SK-N-SH treated with all-trans-retinoic acid at 6 μM for 48 hours (cell line): ENCODE data around the gene CHAF1B.

Source experiments
- ATAC-seq: fragments of 200-7000 bp; cut with Tn5 transposase; 3 replicates; pipeline ENCODE4 v1.9.1; 2020; ENCODE audit warnings: mild to moderate bottlenecking, moderate library complexity
- ARNTL ChIP-seq: fragments of 450-650 bp; formaldehyde crosslinking; IDR thresholded peaks from 2 replicates; pipeline ENCODE4 v1.5.0; 2020; ENCODE audit warnings: low read depth, mild to moderate bottlenecking, moderate library complexity, borderline replicate concordance
- BACH2 ChIP-seq: fragments of 250-450 bp; sonication (Bioruptor Pico); IDR thresholded peaks from 2 replicates; pipeline ENCODE4 v1.9.0; 2021; ENCODE audit warnings: mild to moderate bottlenecking, borderline replicate concordance
- CSDC2 ChIP-seq: fragments of 250-450 bp; sonication (Bioruptor Pico); IDR thresholded peaks from 2 replicates; pipeline ENCODE4 v1.5.0; 2020; ENCODE audit warnings: mild to moderate bottlenecking, moderate library complexity
- ESRRG ChIP-seq: fragments of 250-450 bp; sonication (Bioruptor Pico); IDR thresholded peaks from 2 replicates; pipeline ENCODE4 v1.6.1; 2021; ENCODE audit warnings: mild to moderate bottlenecking
- GLIS3 ChIP-seq: fragments of 250-450 bp; sonication (Bioruptor Pico); IDR thresholded peaks from 2 replicates; pipeline ENCODE4 v1.5.0; 2020; ENCODE audit warnings: mild to moderate bottlenecking, moderate library complexity
- ISL1 ChIP-seq: fragments of 250-450 bp; sonication (Bioruptor Pico); IDR thresholded peaks from 2 replicates; pipeline ENCODE4 v2.1.2; 2022; ENCODE audit warnings: mild to moderate bottlenecking, moderate library complexity
- RARB ChIP-seq: fragments of 250-450 bp; sonication (Bioruptor Pico); IDR thresholded peaks from 2 replicates; pipeline ENCODE4 v1.8.0; 2021; ENCODE audit warnings: mild to moderate bottlenecking, moderate library complexity
- SNAI2 ChIP-seq: fragments of 250-450 bp; sonication (Bioruptor Pico); IDR thresholded peaks from 2 replicates; pipeline ENCODE4 v1.5.0; 2020; ENCODE audit warnings: mild to moderate bottlenecking, moderate library complexity
- TCF4 ChIP-seq: fragments of 250-450 bp; sonication (Bioruptor Pico); IDR thresholded peaks from 2 replicates; pipeline ENCODE4 v1.8.0; 2021; ENCODE audit warnings: mild to moderate bottlenecking, moderate library complexity, borderline replicate concordance
- TOX ChIP-seq: fragments of 250-450 bp; sonication (Bioruptor Pico); IDR thresholded peaks from 2 replicates; pipeline ENCODE4 v1.8.0; 2021; ENCODE audit warnings: mild to moderate bottlenecking, moderate library complexity, borderline replicate concordance
- TSHZ2 ChIP-seq: fragments of 250-450 bp; sonication (Bioruptor Pico); IDR thresholded peaks from 2 replicates; pipeline ENCODE4 v1.5.0; 2020; ENCODE audit warnings: mild to moderate bottlenecking, moderate library complexity
- ZC3H10 ChIP-seq: fragments of 250-450 bp; sonication (Bioruptor Pico); IDR thresholded peaks from 2 replicates; pipeline ENCODE4 v1.5.1; 2021; ENCODE audit warnings: mild to moderate bottlenecking, moderate library complexity
- ZFP3 ChIP-seq: fragments of 250-450 bp; sonication (Bioruptor Pico); IDR thresholded peaks from 2 replicates; pipeline ENCODE4 v1.5.0; 2020; ENCODE audit warnings: mild to moderate bottlenecking, moderate library complexity
- ZFP30 ChIP-seq: fragments of 450-650 bp; formaldehyde crosslinking; IDR thresholded peaks from 2 replicates; pipeline ENCODE4 v1.5.0; 2022; ENCODE audit warnings: mild to moderate bottlenecking, moderate library complexity
- ZNF70 ChIP-seq: fragments of 450-650 bp; formaldehyde crosslinking; IDR thresholded peaks from 2 replicates; pipeline ENCODE4 v1.5.0; 2020; ENCODE audit warnings: mild to moderate bottlenecking, moderate library complexity
- ZNF8 ChIP-seq: fragments of 450-650 bp; formaldehyde crosslinking; IDR thresholded peaks from 2 replicates; pipeline ENCODE4 v1.5.0; 2020; ENCODE audit warnings: mild to moderate bottlenecking, moderate library complexity
- TF ChIP-seq, protein P1 (sequence below): fragments of 250-450 bp; sonication (Bioruptor Pico); IDR thresholded peaks from 2 replicates; pipeline ENCODE4 v1.5.1; 2020; ENCODE audit warnings: low read depth, mild to moderate bottlenecking, moderate library complexity
- TF ChIP-seq, protein P2 (sequence below): fragments of 250-450 bp; sonication (Bioruptor Pico); IDR thresholded peaks from 2 replicates; pipeline ENCODE4 v1.8.0; 2021; ENCODE audit warnings: low read depth, mild to moderate bottlenecking, moderate library complexity, borderline replicate concordance
- TF ChIP-seq, protein P3 (sequence below): fragments of 250-450 bp; sonication (Bioruptor Pico); IDR thresholded peaks from 2 replicates; pipeline ENCODE4 v1.5.1; 2021; ENCODE audit warnings: mild to moderate bottlenecking, moderate library complexity
- TF ChIP-seq, protein P4 (sequence below): fragments of 250-450 bp; sonication (Bioruptor Pico); IDR thresholded peaks from 2 replicates; pipeline ENCODE4 v1.8.0; 2020; ENCODE audit warnings: mild to moderate bottlenecking, moderate library complexity, borderline replicate concordance

Gene CHAF1B

DNA sequence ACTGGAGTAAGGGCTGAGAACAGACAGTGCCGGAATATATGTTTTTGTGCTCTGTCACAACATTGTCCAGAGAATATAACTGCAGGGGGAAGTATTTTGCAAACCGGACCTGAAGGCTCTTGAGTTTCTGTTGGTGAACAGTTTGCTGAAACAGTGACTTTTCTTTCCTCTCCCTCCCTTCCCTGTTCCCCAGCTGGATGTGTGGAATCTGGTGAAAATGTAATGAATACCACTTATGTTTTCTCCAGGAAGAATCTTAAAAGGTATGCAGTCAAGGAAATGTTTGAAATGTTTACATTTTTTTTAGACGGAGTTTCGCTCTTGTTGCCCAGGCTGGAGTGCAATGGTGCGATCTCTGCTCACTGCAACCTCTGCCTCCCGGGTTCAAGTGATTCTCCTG lies 23.4 kb downstream of the CHAF1B start:
- no peak for TF ChIP-seq ISL1 (CRISPR knock-in tag)
- TF ChIP-seq GLIS3 = no peak
- TF ChIP-seq, protein P1, sequence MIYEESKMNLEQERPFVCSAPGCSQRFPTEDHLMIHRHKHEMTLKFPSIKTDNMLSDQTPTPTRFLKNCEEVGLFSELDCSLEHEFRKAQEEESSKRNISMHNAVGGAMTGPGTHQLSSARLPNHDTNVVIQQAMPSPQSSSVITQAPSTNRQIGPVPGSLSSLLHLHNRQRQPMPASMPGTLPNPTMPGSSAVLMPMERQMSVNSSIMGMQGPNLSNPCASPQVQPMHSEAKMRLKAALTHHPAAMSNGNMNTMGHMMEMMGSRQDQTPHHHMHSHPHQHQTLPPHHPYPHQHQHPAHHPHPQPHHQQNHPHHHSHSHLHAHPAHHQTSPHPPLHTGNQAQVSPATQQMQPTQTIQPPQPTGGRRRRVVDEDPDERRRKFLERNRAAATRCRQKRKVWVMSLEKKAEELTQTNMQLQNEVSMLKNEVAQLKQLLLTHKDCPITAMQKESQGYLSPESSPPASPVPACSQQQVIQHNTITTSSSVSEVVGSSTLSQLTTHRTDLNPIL (CRISPR knock-in tag) = no peak
- no peak for TF ChIP-seq SNAI2 (CRISPR knock-in tag)
- TF ChIP-seq ZC3H10 (CRISPR knock-in tag) = no peak
- TF ChIP-seq ARNTL (CRISPR knock-in tag) = no peak
- TF ChIP-seq ZFP3 = no peak
- no peak for TF ChIP-seq TOX (CRISPR knock-in tag)
- TF ChIP-seq TSHZ2 (CRISPR knock-in tag) = no peak
- TF ChIP-seq ZNF8 = no peak
- TF ChIP-seq, protein P2, sequence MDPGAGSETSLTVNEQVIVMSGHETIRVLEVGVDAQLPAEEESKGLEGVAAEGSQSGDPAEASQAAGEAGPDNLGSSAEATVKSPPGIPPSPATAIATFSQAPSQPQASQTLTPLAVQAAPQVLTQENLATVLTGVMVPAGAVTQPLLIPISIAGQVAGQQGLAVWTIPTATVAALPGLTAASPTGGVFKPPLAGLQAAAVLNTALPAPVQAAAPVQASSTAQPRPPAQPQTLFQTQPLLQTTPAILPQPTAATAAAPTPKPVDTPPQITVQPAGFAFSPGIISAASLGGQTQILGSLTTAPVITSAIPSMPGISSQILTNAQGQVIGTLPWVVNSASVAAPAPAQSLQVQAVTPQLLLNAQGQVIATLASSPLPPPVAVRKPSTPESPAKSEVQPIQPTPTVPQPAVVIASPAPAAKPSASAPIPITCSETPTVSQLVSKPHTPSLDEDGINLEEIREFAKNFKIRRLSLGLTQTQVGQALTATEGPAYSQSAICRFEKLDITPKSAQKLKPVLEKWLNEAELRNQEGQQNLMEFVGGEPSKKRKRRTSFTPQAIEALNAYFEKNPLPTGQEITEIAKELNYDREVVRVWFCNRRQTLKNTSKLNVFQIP (CRISPR knock-in tag) = no peak
- TF ChIP-seq RARB = no peak
- no peak for TF ChIP-seq ZNF70 (CRISPR knock-in tag)
- no peak for TF ChIP-seq ZFP30 (CRISPR knock-in tag)
- ATAC-seq = no peak

GRCh38 chr21:36411301-36411700 lies 26.1 kb downstream of the CHAF1B start:
- TF ChIP-seq SNAI2 (CRISPR knock-in tag) (no peak), TOX (CRISPR knock-in tag) (no peak), TSHZ2 (CRISPR knock-in tag) (no peak), CSDC2 (CRISPR knock-in tag) (no peak), TCF4 (CRISPR knock-in tag) (no peak)
- TF ChIP-seq, protein P3, sequence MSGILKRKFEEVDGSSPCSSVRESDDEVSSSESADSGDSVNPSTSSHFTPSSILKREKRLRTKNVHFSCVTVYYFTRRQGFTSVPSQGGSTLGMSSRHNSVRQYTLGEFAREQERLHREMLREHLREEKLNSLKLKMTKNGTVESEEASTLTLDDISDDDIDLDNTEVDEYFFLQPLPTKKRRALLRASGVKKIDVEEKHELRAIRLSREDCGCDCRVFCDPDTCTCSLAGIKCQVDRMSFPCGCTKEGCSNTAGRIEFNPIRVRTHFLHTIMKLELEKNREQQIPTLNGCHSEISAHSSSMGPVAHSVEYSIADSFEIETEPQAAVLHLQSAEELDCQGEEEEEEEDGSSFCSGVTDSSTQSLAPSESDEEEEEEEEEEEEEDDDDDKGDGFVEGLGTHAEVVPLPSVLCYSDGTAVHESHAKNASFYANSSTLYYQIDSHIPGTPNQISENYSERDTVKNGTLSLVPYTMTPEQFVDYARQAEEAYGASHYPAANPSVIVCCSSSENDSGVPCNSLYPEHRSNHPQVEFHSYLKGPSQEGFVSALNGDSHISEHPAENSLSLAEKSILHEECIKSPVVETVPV = no peak
- no peak for ATAC-seq

GRCh38 chr21:36412916-36413315 lies 27.7 kb downstream of the CHAF1B start:
- no peak for TF ChIP-seq CSDC2 (CRISPR knock-in tag)
- no peak for TF ChIP-seq ISL1 (CRISPR knock-in tag)
- TF ChIP-seq, protein P4, sequence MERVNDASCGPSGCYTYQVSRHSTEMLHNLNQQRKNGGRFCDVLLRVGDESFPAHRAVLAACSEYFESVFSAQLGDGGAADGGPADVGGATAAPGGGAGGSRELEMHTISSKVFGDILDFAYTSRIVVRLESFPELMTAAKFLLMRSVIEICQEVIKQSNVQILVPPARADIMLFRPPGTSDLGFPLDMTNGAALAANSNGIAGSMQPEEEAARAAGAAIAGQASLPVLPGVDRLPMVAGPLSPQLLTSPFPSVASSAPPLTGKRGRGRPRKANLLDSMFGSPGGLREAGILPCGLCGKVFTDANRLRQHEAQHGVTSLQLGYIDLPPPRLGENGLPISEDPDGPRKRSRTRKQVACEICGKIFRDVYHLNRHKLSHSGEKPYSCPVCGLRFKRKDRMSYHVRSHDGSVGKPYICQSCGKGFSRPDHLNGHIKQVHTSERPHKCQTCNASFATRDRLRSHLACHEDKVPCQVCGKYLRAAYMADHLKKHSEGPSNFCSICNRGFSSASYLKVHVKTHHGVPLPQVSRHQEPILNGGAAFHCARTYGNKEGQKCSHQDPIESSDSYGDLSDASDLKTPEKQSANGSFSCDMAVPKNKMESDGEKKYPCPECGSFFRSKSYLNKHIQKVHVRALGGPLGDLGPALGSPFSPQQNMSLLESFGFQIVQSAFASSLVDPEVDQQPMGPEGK = no peak
- TF ChIP-seq SNAI2 (CRISPR knock-in tag) = no peak
- no peak for TF ChIP-seq TSHZ2 (CRISPR knock-in tag)
- TF ChIP-seq ARNTL (CRISPR knock-in tag) = no peak
- TF ChIP-seq ESRRG (CRISPR knock-in tag) = no peak
- TF ChIP-seq BACH2 (CRISPR knock-in tag) = no peak
- TF ChIP-seq, protein P1 (CRISPR knock-in tag) = no peak
- TF ChIP-seq GLIS3 = no peak
- TF ChIP-seq, all 23 proteins: peak for 0
- no peak for ATAC-seq
